Fibroblast of peridontal ligament (primary cell): ENCODE data around the gene POLR3GL.
"Not testable (repeated sequence)": the region's sequence is repeated elsewhere in the genome, so short reads cannot be mapped to it uniquely, and the experiment has no call there.

Source experiments
- DNase-seq: peaks from one replicate; pipeline ENCODE4 v3.0.0-alpha.2; 2010; ENCODE audit errors: extremely low read depth

POLR3GL gene

GRCh38 chr1:145964328-145965118 is at the start of gene POLR3GL, which contains the start of gene ANKRD34A:
POLR3GL (plus strand) TSS chr1:145964690; CDS start chr1:145974866, 10,176 bp downstream.
ANKRD34A (minus strand) TSS chr1:145964575; CDS start chr1:145961759, 2,816 bp downstream.
- DNase-seq: peak; percentile 90

DNA sequence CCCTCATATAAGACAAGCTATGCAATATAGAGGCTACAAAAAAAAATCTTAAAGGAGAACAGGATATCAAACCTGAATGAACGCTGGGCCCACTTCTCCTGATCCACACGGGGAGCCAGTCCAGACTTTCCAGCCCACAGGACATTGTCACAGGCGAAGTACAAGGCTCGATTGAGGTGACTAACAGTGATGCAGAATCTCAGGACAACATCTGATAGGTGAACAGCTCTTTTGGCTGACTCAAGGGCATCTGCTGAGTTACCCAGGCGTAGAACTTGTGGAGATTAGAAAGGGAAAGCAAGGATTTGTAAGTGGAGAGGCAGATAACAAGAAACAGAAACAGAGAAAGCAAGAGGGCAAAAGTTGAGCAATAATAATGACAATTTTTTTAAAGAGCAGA is 47.7 kb upstream of the POLR3GL start:
- DNase-seq: no peak

DNA sequence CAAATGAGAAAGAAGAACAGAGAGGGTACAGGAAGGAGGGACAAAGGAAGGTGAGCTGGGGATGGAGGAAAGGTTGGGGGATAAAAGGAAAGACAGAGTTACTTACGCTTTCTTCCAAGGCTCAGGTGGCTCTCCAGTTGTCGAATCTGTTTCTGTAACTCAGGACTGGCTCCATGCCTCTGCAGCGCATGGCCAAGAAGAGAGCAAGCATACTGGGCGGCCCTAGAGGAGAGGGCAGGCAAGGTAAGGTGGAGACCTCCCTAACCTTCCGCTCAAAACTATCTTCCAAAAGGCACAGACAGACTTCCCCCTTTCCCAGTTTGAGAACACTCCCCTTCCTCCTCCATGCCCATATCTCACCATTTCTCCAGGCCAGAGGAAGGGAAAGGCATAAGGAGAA is 46.9 kb upstream of the POLR3GL start:
- DNase-seq: no peak

GRCh38 chr1:145918144-145918991 is 46.1 kb upstream of the POLR3GL start, which contains the start of gene PEX11B:
PEX11B (minus strand) TSS chr1:145918717; CDS start chr1:145918688, 29 bp downstream.
- peak; percentile 85 for DNase-seq

DNA sequence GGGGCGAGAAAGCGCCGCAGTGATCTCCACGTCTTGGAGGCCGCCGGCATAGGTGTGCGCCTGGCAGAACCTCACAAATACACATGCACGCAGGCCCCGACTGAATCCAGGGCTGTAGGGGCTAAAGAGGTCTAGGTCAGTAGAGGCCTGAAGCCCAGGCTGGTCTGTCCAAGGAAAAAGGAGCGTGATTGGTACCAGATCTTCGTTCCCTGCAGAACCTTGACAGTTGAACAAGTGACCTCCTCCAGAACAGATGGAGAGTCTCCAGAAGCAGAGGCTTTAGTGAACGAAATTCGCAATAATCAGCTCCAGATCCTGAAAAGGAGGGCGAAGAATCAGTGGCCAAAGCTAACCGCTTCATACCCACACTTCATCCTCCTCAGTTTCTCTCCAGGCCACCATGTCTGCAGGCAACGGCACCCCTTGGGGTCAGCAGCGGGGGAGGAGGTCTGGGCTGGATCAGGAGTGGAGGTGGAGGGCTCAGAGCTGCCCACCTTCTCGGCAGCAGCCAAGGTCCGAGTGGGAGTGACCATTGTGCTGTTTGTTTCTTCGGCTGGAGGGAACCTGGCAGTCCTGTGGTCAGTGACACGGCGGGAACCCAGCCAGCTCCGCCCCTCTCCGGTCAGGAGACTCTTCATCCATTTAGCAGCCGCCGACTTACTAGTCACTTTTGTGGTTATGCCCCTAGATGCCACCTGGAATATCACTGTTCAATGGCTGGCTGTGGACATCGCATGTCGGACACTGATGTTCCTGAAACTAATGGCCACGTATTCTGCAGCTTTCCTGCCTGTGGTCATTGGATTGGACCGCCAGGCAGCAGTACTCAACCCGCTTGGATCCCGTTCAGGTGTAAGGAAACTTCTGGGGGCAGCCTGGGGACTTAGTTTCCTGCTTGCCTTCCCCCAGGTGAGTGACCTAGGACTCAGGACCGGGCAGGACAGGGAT is 45.2 kb upstream of the POLR3GL start:
- DNase-seq: peak; percentile 43

GRCh38 chr1:145920297-145920696 is 44.2 kb upstream of the POLR3GL start:
- not testable (repeated sequence) for DNase-seq

DNA sequence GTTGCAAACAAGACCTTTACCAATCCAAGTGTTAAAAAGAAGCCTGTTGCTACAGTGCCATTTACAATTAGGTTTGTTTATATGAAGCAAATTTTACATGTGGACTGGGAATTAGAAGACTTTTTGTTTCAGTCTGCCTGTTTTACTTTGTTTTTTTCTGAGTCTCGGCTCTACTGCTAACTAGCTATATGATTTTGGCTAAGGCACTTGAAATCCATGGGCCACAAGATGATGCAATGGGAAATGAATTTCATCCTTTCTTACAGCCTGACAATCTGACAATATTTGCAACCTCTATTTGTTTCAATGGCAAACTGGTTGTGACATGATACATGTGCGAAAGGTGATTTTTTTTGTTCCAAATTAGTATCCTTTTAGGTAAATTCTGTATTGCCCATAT is 42.2 kb upstream of the POLR3GL start:
- DNase-seq: peak; percentile 68

GRCh38 chr1:145926686-145927062 is 37.8 kb upstream of the POLR3GL start:
- no peak for DNase-seq

DNA sequence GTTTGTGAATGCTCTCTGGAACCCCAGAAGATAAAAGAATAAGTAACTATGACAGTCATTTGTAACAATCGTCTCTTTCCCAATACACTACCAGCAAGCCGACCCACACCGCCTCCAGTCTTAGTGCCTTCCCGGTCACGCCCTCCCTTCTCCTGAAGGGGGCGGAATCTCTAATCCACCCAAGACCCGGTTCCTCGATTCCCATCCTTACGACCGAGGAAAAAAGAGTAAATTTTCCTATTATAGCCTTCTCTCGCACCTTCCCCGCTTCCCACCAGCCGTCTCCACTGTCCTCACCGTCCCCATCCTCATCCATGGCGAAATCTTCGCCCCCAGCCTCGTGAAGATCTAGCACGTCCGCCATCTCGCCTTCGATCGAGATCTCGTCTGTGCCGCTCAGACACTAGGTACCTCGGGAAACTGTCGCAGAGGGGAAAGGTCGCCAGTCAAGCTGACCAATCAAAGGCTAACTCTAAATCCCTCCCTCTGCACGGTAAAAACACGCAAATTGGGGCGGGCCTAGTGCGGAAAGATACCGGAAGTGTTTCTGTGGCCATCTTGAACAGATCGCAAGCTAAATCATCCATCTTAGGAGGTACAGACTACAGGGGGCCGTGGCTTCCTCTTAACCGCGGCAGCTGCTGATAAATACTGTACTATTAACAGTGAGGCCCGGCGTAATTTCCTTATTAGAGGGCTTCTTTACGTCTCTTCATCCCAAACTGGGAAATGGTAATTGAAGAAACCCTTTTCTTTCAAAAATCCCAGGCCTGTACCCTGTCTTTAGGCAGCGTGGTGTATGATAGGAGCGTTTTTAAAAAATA is 37.2 kb upstream of the POLR3GL start, which contains the start of gene RBM8A:
Gene RBM8A, minus strand, starts transcription at position 422 of the 824 bp plus-strand sequence. Its CDS starts 58 bp downstream, at position 364.
- peak; percentile 99 for DNase-seq

GRCh38 chr1:145927916-145928643 is 36.4 kb upstream of the POLR3GL start:
- DNase-seq: no peak

- DNase-seq: not testable (repeated sequence)
Observed at GRCh38 chr1:145932522-145933009, 31.9 kb upstream of the POLR3GL start.

DNA sequence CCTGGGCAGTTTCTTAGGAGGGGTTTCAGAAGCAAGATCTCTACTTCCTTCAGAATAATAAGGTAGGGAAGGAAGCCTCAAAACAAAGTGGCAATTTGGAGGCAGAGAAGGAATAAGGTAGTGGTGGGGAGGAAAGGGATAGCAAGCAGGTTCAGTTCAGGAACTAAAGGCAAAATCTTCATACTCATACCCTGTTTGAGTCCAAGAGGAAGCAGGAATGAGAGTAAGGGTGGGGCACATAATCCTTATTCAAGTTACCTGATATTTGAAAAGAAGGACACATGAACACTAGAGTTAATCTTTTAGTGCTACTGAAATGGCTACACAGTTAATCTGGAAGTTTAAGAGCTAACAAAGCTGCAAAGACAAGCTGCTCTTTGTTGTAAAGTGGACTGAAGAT is 28.8 kb upstream of the POLR3GL start:
- no peak for DNase-seq

DNA sequence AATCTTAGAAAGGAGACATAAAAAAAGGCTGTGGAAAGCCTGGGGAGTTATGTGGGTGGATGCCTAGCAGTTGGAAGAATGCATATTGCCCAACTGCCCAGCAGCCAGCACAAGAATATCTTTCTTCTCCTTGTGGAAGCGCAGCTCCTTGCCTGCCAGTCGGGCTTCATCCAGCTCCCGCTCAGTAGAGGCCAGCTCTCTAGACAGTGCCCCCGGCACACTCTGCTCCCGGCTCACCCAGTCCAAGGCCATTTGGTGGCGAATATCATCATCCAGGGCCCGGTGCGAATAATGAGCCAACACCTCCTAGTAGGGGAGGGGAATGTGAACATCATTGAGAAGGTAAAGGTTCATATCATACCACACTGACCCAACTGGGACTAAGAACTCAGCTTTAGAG is 28.2 kb upstream of the POLR3GL start:
- DNase-seq: no peak

GRCh38 chr1:145937436-145937835 is 27.1 kb upstream of the POLR3GL start:
- no peak for DNase-seq

DNA sequence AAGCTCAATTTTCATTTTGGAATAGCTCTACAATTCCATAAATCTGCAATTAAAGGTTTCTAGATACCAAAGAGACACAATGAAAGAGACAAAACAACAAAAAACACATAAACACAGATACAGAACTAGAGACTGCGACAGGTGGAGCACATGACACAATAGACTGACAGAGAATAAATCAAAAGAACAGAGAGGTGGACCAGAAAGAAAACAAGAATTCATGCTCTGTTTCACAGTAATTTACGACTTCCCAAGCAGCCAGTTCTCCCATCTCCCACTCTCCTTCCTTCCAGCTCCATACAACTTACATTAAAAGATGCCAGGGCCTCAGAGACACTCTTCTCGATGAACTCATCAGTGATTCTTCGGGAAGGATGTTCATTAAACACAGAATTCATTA is 22.1 kb upstream of the POLR3GL start:
- DNase-seq: no peak

GRCh38 chr1:145942871-145943270 is 21.6 kb upstream of the POLR3GL start:
- DNase-seq: peak; percentile 79

- no peak for DNase-seq
Observed at GRCh38 chr1:145944532-145944931, 20.0 kb upstream of the POLR3GL start.

- no peak for DNase-seq
Observed at GRCh38 chr1:145946477-145946986, 18.0 kb upstream of the POLR3GL start.

GRCh38 chr1:145947551-145947950 is 16.9 kb upstream of the POLR3GL start:
- no peak for DNase-seq
